Peyer's patch (tissue), 4 donors: ENCODE data around the gene CGB1.

ENCODE experiments used
- CTCF ChIP-seq, 6 experiments: fragments of 450-650 bp in 4 of 6; fragments of 200-600 bp in 2 of 6; sonication (generic) in 1 of 6; IDR thresholded peaks; one replicate each; pipeline ENCODE4 v1.5.1; 2017 to 2019; ENCODE audit warnings: antibody characterized with exemption in 6 of 6, mild to moderate bottlenecking in 3 of 6, moderate library complexity in 1 of 6
- POLR2A ChIP-seq, 2 donors: fragments of 450-650 bp; IDR thresholded peaks; one replicate each; pipeline ENCODE4 v1.5.1; 2017; ENCODE audit warnings: antibody characterized with exemption in 2 of 2, mild to moderate bottlenecking in 2 of 2, moderate library complexity in 2 of 2

- TF ChIP-seq CTCF (IDR thresholded peaks at IDR 0.05) (no peak), POLR2A (IDR thresholded peaks at IDR 0.05) (no peak)
Observed at GRCh38 chr19:49014870-49015255, 21.8 kb downstream of the CGB1 start.
